ENCODE data around the gene NFKB2.
A peak's percentile ranks its signal among the peaks of the same experiment; 100 is the strongest.

The NFKB2 gene

DNA sequence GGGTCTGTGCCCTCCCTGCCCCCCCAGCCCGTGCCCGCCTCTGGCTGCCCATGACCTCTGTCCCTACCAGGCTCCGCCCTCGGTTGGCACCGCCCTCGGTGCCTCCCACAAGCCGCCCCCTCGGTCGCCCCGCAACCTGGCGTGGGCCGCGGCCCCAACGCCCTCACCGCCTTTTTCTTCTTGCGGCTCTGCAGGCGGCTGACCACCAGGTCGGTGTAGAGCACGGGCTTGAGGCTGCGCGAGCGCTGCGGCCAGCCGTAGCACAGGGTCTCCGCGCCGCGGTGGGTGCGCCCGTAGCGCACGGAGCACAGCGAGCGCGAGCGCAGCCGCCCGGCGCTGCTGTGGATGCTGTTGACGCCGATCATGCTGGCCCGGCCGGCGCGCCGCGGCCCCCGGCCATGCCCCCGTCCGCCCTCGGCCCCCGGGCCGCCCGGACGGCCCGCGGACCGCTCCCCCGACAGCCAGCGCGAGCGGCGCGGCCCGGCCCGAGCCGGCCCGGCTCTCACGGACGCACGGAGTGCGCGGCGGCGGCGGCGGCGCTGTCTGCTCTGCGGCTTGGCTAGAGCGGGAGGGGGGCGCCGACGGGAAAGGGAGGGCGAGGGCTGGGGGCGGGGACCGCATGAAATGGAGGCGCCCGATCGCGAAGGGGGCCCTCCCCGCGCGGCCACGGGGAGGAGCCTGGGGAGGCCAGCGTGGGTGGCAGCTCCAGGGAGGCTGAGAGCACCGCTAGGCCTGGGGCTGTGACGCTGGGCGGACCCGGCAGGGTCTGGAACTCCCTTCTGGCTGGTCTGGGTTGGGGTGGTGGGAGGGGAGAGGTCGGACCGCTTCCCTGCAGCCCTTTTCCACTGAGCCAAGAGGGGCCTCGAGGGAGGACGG lies 13.5 kb downstream of the NFKB2 start:
- DNase-seq = peak; percentile 60

GRCh38 chr10:102409604-102410428 lies 14.3 kb downstream of the NFKB2 start:
- DNase-seq = no peak

DNA sequence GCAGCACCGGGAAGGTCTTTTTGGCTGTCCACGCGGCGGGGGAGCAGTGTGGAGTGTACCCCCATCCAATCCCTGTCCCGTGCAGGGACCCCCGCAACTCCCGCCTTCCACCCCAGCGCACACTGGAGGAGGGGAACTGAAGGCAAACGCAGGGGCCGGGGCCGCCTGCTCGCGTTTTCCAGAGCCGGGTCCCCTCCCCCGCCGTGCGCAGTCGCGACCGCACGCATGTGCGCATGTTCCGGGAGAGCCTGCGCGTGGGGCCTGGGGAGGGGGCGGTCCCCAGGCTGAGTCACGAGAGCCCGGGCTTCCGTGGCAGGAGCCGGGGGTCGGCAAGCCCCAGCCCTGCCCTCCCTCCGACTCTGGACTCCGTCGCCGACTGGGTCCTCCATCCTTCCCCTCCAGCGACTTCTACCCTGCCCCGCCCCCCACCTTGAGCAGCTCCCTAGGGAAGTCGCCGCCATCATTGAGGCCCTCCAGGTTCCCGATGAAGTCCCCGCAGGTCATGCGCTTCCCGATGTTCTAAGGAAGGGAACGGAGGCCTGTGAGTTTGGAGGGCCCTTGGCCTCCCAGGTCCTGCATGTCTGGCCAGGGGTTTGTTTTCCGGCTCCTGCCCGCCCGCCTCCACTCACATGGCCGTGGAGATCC lies 15.0 kb downstream of the NFKB2 start:
- DNase-seq = no peak

- no peak for DNase-seq
Measured at GRCh38 chr10:102411341-102412255, 16.1 kb downstream of the NFKB2 start.

- DNase-seq = no peak
Measured at GRCh38 chr10:102412293-102412692, 16.8 kb downstream of the NFKB2 start.

DNA sequence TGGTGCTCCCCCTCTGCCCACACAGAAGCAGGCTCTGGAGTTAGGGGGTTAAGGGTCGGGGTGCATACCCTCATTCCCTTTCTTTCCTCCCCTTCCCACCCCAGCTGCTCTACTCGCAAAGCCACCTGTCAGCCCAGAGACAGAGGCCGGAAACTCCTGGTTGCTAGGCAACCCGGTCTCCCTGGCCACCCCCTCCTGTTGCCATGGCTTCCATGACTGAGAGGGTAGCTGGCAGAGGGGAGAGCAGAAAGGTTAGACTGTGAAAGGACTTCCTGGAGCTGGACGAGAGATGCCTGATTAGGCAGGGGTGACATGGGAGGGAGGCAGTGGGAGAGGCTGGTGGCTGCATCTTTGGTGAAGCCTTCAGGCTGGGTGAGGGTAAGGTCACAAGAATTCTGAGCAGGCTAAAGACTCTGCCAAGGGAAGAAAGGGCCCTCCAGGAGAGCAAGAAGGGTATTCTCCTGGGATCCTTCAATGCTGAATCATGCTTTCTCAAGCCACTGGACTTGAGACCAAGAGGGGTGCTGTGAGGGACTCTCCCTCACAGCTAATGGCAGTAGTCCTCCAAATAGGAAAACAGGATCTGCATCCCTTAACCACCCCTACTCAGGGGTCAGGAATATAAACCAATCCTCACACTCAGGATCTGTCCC lies 17.7 kb downstream of the NFKB2 start:
- DNase-seq = no peak

DNA sequence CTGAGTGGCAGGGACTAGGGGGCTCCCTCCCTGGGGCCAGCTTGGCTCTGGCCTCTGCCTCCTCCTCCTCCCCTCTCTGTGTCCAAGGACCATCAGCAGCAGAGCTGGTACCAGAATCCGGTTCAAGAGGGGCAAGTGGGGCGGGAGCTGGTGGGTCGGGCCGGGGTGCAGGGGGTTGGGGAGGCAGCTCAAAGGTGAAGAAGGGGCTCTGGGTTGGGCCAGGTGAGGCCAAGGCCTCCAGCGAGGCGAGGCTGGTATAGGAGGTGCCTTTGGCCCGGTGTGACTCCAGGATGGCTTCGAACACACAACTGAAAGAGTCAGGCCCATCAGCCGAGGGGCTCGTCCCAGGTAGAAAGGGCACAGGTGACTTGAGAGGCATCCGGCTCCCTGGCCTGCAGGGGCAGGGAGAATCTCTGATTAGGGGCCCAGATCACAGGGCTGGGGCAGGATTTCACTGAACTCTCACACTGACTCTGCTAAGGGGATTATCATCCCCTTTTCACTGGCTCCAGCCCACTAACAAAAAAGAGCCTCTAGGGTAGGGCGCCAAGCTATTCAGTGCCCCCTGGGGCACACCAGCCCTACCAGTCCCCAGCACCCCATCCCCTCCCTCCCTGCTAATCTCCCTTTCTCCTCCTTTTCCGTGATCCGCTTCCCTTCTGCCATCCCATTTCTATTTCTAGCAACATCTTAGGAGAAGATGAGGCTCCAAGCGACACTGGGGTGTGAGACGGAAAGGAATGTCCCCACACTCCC lies 18.5 kb downstream of the NFKB2 start:
- no peak for DNase-seq

DNA sequence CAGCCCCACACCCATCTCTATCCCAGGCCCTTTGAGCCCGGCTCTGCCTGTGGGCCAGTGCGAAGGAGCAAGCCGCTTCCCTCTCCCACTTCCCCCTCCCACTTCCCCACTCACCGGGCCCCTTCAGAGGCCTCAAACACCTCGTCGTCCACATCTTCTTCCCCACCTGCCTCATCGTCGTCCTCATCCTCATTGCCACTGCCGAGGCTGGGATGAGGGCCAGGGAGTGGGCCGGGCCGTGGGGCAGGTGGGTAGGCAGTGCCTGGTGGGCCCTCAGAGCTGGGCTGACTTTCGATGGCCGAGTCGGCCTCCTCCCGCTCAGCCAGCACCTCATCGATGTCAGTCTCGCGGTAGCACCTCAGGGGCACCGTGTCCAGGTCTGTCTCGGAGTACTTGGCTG lies 19.2 kb downstream of the NFKB2 start:
- DNase-seq = no peak

DNA sequence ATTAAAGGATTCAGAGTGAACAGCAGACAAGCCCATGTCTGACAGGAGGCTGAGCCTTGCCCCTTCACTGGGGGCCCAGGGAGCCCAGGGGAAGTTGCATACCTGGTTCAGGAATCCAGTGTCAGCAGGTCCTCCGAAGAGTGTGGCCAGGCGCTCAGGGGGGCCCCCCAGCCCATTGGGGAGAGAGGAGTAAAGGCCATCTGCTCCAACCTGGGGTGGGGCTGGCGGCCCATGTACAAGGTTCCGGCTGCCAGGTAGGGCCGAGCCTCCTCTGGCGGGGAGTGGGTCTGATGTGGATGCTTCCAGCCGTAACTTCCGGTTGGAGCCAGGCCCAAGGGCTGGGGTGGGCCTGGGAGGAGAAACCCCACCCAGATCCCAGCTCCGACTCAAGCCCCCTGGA lies 20.8 kb downstream of the NFKB2 start:
- no peak for DNase-seq

GRCh38 chr10:102416695-102417094 lies 21.2 kb downstream of the NFKB2 start:
- DNase-seq = no peak

GRCh38 chr10:102418622-102419268 lies 23.2 kb downstream of the NFKB2 start, which contains the start of gene PSD:
Gene PSD, minus strand, starts transcription at chr10:102418785. Its CDS starts 1,747 bp downstream, at chr10:102417038.
- no peak for DNase-seq

GRCh38 chr10:102419269-102420180 lies 24.0 kb downstream of the NFKB2 start:
- DNase-seq = peak; percentile 65

DNA sequence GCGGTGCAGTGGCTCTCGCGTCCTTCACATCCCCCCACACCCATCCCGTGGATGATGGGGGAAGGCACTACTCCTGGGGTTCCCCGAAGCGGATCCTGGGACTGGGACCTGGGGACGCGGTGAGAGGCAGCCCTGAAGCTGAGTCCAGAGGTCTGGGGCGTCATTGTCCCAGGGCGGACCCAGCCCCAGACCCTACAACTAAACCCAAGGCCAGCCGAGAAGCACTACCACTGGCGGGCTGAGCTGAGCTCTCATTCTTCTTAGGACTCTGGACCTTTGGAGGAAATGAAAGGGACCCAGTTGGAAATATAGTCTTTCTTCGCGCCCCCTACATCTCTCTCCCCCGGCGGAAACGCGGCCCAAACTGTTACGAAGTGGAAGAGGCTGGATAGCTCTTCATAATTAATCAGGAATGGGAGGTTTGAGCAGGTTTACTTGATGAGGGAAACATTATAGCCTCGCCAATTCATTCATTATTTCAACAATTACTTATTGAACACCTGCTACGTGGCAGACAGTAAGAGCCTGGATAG lies 24.7 kb downstream of the NFKB2 start:
- DNase-seq = no peak

GRCh38 chr10:102420714-102421506 lies 25.4 kb downstream of the NFKB2 start, which contains the start of gene FBXL15:
Gene FBXL15, plus strand, starts transcription at chr10:102420836. Its CDS starts 294 bp downstream, at chr10:102421130.
- DNase-seq = peak; percentile 88

DNA sequence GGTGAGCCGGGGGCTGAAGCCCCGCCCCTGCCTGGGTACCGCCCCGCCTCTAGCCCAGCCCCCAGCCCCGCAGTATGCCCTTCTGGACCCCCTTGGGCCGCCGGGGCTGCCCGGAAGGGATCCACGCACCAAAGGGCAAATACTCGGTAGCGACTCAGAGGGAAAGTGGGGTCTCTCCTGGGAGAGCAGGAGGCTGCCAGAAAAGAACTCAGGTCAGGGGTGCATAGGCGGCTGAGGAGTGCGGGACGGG lies 25.9 kb downstream of the NFKB2 start:
- no peak for DNase-seq

- no peak for DNase-seq
Measured at GRCh38 chr10:102421757-102422512, 26.4 kb downstream of the NFKB2 start.

- DNase-seq = no peak
Measured at GRCh38 chr10:102422545-102423129, 27.1 kb downstream of the NFKB2 start.
